Muscle layer of colon (tissue), 2 donors: ENCODE data around the gene SCAF1.

Experiments used
- H3K27ac ChIP-seq: one replicate; pipeline ENCODE4 v1.7.0; 2013; ENCODE audit warnings: low read depth, mild to moderate bottlenecking, low read length, moderate library complexity
- H3K27me3 ChIP-seq, 2 donors: one replicate each; pipeline ENCODE4 v1.7.0; 2013; ENCODE audit warnings: low read length in 2 of 2, mild to moderate bottlenecking in 2 of 2; ENCODE audit not compliant: insufficient read depth in 2 of 2, control insufficient read depth in 1 of 2
- H3K36me3 ChIP-seq: one replicate; pipeline ENCODE4 v1.7.0; 2013; ENCODE audit warnings: mild to moderate bottlenecking, low read length; ENCODE audit not compliant: insufficient read depth
- H3K4me1 ChIP-seq: one replicate; pipeline ENCODE4 v1.7.0; 2013; ENCODE audit warnings: mild to moderate bottlenecking, low read length; ENCODE audit not compliant: insufficient read depth
- H3K4me3 ChIP-seq, 2 donors: one replicate each; pipeline ENCODE4 v1.7.0; 2013; ENCODE audit warnings: low read length in 2 of 2, low read depth in 1 of 2, mild to moderate bottlenecking in 1 of 2, moderate library complexity in 1 of 2
- H3K9ac ChIP-seq: one replicate; pipeline ENCODE4 v1.7.0; 2013; ENCODE audit warnings: low read length
- H3K9me3 ChIP-seq: one replicate; pipeline ENCODE4 v1.7.0; 2013; ENCODE audit warnings: mild to moderate bottlenecking, low read length
- donor health status: abdominal sarcoma.
- donor health status: Adenocarcinoma of cecum.

SCAF1 gene

DNA sequence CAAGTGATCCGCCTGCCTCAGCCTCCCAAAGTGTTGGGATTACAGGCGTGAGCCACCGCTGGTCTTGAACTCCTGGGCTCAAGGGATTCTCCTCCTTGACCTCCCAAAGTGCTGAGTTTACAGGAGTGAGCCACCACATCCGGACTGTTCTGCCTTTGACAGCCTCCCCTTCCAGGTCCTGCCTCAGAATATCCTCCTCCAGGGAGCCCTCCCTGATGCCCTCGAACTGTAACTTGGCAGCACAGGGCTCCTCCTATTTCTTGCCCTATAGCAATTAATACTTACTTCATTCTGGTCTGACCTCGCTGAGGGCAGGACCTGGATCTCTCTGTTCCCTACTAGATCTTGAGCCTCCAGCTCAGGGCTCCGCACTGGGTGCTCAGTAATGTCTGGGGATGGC is 54.9 kb downstream of the SCAF1 start:
- no peaks in the 10 kb centered on the region for H3K36me3 ChIP-seq
- H3K27ac ChIP-seq, result no peak overlapping the region
- H3K4me3 ChIP-seq, result no peak overlapping the region
- H3K9ac ChIP-seq, result no peak overlapping the region
- H3K4me1 ChIP-seq, result no peaks in the 10 kb centered on the region
- H3K9me3 ChIP-seq, result no peaks in the 10 kb centered on the region
- peaks cover 5 to 13% of the 10 kb centered on the region in 2 donors for H3K27me3 ChIP-seq

- H3K4me3 ChIP-seq, result no peak overlapping the region
- H3K9me3 ChIP-seq, result no peaks in the 10 kb centered on the region
- no peak overlapping the region for H3K9ac ChIP-seq
- H3K4me1 ChIP-seq, result no peaks in the 10 kb centered on the region
- H3K36me3 ChIP-seq, result no peaks in the 10 kb centered on the region
- no peak overlapping the region for H3K27ac ChIP-seq
- peaks cover 0 to 8% of the 10 kb centered on the region in 2 donors for H3K27me3 ChIP-seq
Measured at GRCh38 chr19:49699364-49699763, 57.4 kb downstream of the SCAF1 start.

DNA sequence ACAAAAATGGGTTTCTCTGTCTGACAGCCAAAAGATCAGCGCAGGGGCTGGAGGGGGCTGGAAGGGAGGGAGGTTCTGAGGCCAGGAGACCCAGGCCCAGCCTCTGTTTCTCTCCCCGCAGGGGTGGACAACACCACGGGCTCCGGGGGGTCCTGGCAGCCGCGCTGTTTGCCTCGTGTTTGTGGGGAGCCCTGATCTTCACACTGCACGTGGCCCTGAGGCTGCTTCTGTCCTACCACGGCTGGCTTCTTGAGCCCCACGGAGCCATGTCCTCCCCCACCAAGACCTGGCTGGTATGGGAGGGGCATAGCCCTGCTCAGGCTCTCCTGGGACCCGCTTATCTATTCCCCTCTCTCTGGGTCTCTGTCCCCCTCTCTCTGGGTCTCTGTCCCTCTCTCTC is 58.6 kb downstream of the SCAF1 start:
- Histone ChIP-seq H3K9me3 (no peaks in the 10 kb centered on the region), H3K27me3 (peaks cover 0 to 8% of the 10 kb centered on the region in 2 donors), H3K4me3 (no peak overlapping the region), H3K9ac (no peak overlapping the region), H3K4me1 (no peaks in the 10 kb centered on the region), H3K36me3 (no peaks in the 10 kb centered on the region), H3K27ac (no peak overlapping the region)

GRCh38 chr19:49701271-49701786 is 59.3 kb downstream of the SCAF1 start:
- Histone ChIP-seq H3K9me3 (no peaks in the 10 kb centered on the region), H3K9ac (no peak overlapping the region), H3K27me3 (peaks cover 0 to 8% of the 10 kb centered on the region in 2 donors), H3K4me1 (no peaks in the 10 kb centered on the region), H3K36me3 (no peaks in the 10 kb centered on the region), H3K27ac (no peak overlapping the region), H3K4me3 (no peak overlapping the region)

GRCh38 chr19:49704888-49705642 is 63.1 kb downstream of the SCAF1 start:
- Histone ChIP-seq H3K4me1 (no peaks in the 10 kb centered on the region), H3K27me3 (peaks cover 0 to 8% of the 10 kb centered on the region in 2 donors), H3K9me3 (no peaks in the 10 kb centered on the region), H3K36me3 (no peaks in the 10 kb centered on the region), H3K9ac (no peak overlapping the region), H3K4me3 (no peak overlapping the region), H3K27ac (no peak overlapping the region)

GRCh38 chr19:49705919-49706318 is 63.9 kb downstream of the SCAF1 start:
- no peaks in the 10 kb centered on the region for H3K4me1 ChIP-seq
- H3K9me3 ChIP-seq, result no peaks in the 10 kb centered on the region
- peaks cover 0 to 6% of the 10 kb centered on the region in 2 donors for H3K27me3 ChIP-seq
- no peaks in the 10 kb centered on the region for H3K36me3 ChIP-seq
- no peak overlapping the region for H3K4me3 ChIP-seq
- H3K9ac ChIP-seq, result no peak overlapping the region
- no peak overlapping the region for H3K27ac ChIP-seq
